Cardiac muscle cell (in vitro differentiated cells and primary cell): ENCODE measurements around the gene PIGU. TPM values are rescaled to one million over a fixed set of nuclear protein-coding genes. Genes with fewer than 3 reads are reported as not detected.

ENCODE experiments used
- DNase-seq, 2 donors: peaks; one replicate each; pipeline versions ENCODE4 v3.0.0 to v3.0.0-alpha.2; 2010 to 2017; ENCODE audit warnings: low read depth in 1 of 2, low spot score in 1 of 2
- H3K27ac ChIP-seq: fragments of 200-600 bp; sonication (generic); 2 replicates; pipeline ENCODE4 v1.5.1; 2016
- H3K27me3 ChIP-seq: fragments of 200-600 bp; sonication (generic); 2 replicates; pipeline ENCODE4 v1.6.0; 2016; ENCODE audit warnings: control low read depth
- H3K36me3 ChIP-seq: fragments of 200-600 bp; sonication (generic); 2 replicates; pipeline ENCODE4 v1.5.1; 2016; ENCODE audit warnings: control low read depth
- H3K4me1 ChIP-seq: fragments of 200-600 bp; sonication (generic); 2 replicates; pipeline ENCODE4 v1.8.1; 2017; ENCODE audit warnings: low read depth, mild to moderate bottlenecking, mixed run types
- H3K4me3 ChIP-seq: fragments of 200-600 bp; sonication (generic); 2 replicates; pipeline ENCODE4 v1.5.1; 2016; ENCODE audit warnings: mild to moderate bottlenecking
- H3K9me3 ChIP-seq: fragments of 200-600 bp; sonication (generic); 2 replicates; pipeline ENCODE4 v1.5.1; 2017; ENCODE audit warnings: low read depth, mild to moderate bottlenecking, control low read depth
- CTCF ChIP-seq: IDR thresholded peaks from 2 replicates; pipeline ENCODE4 v1.5.1; 2012; ENCODE audit warnings: low read depth, mild to moderate bottlenecking, low read length
- polyA plus RNA-seq: library from polyadenylated mRNA; unstranded; fragments of >200 nt; fragmentation: Nextera tagmentation; extraction: Ambion mirVana; gene quantifications from 2 replicates; pipeline ENCODE4 v1.2.1, GENCODE V29; 2016
- total RNA-seq: library from RNA; depleted of rRNA; stranded (reverse); fragments of >200 nt; gene quantifications from 2 replicates; pipeline ENCODE4 v1.2.3, GENCODE V29; 2016

The PIGU gene
- total and polyA plus RNA-seq, 2 experiments from 2014 or later, result 22.8 to 40.9 TPM

GRCh38 chr20:34564833-34565232 lies 112.1 kb downstream of the PIGU start:
- Histone ChIP-seq H3K27me3 (no peaks in the 10 kb centered on the region), H3K27ac (no peak overlapping the region), H3K36me3 (no peaks in the 10 kb centered on the region), H3K4me1 (no peaks in the 10 kb centered on the region), H3K4me3 (no peak overlapping the region), H3K9me3 (no peaks in the 10 kb centered on the region)
- no peak for TF ChIP-seq CTCF
- DNase-seq, result no peak

- TF ChIP-seq CTCF, result peak; percentile 56
- Histone ChIP-seq H3K4me1 (no peaks in the 10 kb centered on the region), H3K9me3 (no peaks in the 10 kb centered on the region), H3K27me3 (no peaks in the 10 kb centered on the region), H3K4me3 (no peak overlapping the region), H3K36me3 (no peaks in the 10 kb centered on the region), H3K27ac (no peak overlapping the region)
- DNase-seq, result peak in 1 of 2 donors; percentile 28
These were observed 114.3 kb downstream of the PIGU start for GRCh38 chr20:34562641-34563040.

- no peak for DNase-seq
- Histone ChIP-seq H3K4me1 (no peaks in the 10 kb centered on the region), H3K4me3 (no peak overlapping the region), H3K27me3 (no peaks in the 10 kb centered on the region), H3K36me3 (no peaks in the 10 kb centered on the region), H3K27ac (no peak overlapping the region), H3K9me3 (no peaks in the 10 kb centered on the region)
- TF ChIP-seq CTCF, result no peak
These were observed 115.2 kb downstream of the PIGU start for GRCh38 chr20:34561661-34562060.

GRCh38 chr20:34560614-34561013 lies 116.3 kb downstream of the PIGU start:
- TF ChIP-seq CTCF, result no peak
- no peaks in the 10 kb centered on the region for H3K9me3 ChIP-seq
- H3K4me1 ChIP-seq, result no peaks in the 10 kb centered on the region
- DNase-seq, result no peak
- no peak overlapping the region for H3K4me3 ChIP-seq
- H3K36me3 ChIP-seq, result no peaks in the 10 kb centered on the region
- no peaks in the 10 kb centered on the region for H3K27me3 ChIP-seq
- no peak overlapping the region for H3K27ac ChIP-seq

GRCh38 chr20:34560141-34560523 lies 116.8 kb downstream of the PIGU start:
- H3K36me3 ChIP-seq, result no peaks in the 10 kb centered on the region
- DNase-seq, result no peak
- H3K27me3 ChIP-seq, result no peaks in the 10 kb centered on the region
- H3K4me3 ChIP-seq, result no peak overlapping the region
- no peaks in the 10 kb centered on the region for H3K9me3 ChIP-seq
- no peak for TF ChIP-seq CTCF
- no peak overlapping the region for H3K27ac ChIP-seq
- no peaks in the 10 kb centered on the region for H3K4me1 ChIP-seq
